GM23338 (cell line): ENCODE measurements around the gene CD300A. TPM values are rescaled to one million over a fixed set of nuclear protein-coding genes. Genes with fewer than 3 reads are reported as not detected.

ENCODE experiments used
- ATAC-seq: fragments of 200-7000 bp; cut with Tn5 transposase; 3 replicates; pipeline ENCODE4 v1.9.1; 2020
- DNase-seq: peaks from one replicate; pipeline ENCODE4 v3.0.0-alpha.2; 2015; ENCODE audit warnings: low spot score
- H2AFZ ChIP-seq: fragments of 200-600 bp; sonication (generic); 2 replicates; pipeline ENCODE4 v1.8.0; 2016; ENCODE audit warnings: antibody characterized with exemption, mild to moderate bottlenecking, moderate library complexity
- H3F3A ChIP-seq: fragments of 200-600 bp; sonication (generic); replicated peaks from 2 replicates; pipeline ENCODE4 v1.8.0; 2017; ENCODE audit warnings: antibody characterized with exemption, mixed run types, low read depth
- H3K27ac ChIP-seq: fragments of 200-600 bp; sonication (generic); 2 replicates; pipeline ENCODE4 v1.6.1; 2016; ENCODE audit warnings: low read depth
- H3K27me3 ChIP-seq: fragments of 200-600 bp; sonication (generic); 2 replicates; pipeline ENCODE4 v1.8.0; 2016; ENCODE audit warnings: mild to moderate bottlenecking, mixed run types, moderate library complexity; ENCODE audit not compliant: insufficient read depth
- H3K36me3 ChIP-seq: fragments of 200-600 bp; sonication (generic); 2 replicates; pipeline ENCODE4 v1.8.0; 2016; ENCODE audit warnings: mild to moderate bottlenecking; ENCODE audit not compliant: insufficient read depth
- H3K4me1 ChIP-seq: fragments of 200-600 bp; sonication (generic); 2 replicates; pipeline ENCODE4 v1.8.0; 2016; ENCODE audit warnings: mild to moderate bottlenecking, moderate library complexity; ENCODE audit not compliant: insufficient read depth
- H3K4me2 ChIP-seq: fragments of 200-600 bp; sonication (generic); 2 replicates; pipeline ENCODE4 v1.7.1; 2017; ENCODE audit warnings: mixed run types
- H3K4me3 ChIP-seq: fragments of 200-600 bp; sonication (generic); 2 replicates; pipeline ENCODE4 v1.6.1; 2016; ENCODE audit warnings: mixed run types
- H3K79me2 ChIP-seq: fragments of 200-600 bp; sonication (generic); replicated peaks from 2 replicates; pipeline ENCODE4 v1.8.0; 2017; ENCODE audit warnings: mild to moderate bottlenecking; ENCODE audit not compliant: insufficient read depth
- H3K9me2 ChIP-seq: fragments of 200-600 bp; sonication (generic); 2 replicates; pipeline ENCODE4 v1.8.0; 2017; ENCODE audit not compliant: insufficient read depth
- H4K20me1 ChIP-seq: fragments of 200-600 bp; sonication (generic); replicated peaks from 2 replicates; pipeline ENCODE4 v1.8.0; 2017; ENCODE audit warnings: mild to moderate bottlenecking; ENCODE audit not compliant: insufficient read depth
- H3K27ac Mint-ChIP-seq: 2 replicates; pipeline ENCODE4 v1.8.0; 2020; ENCODE audit warnings: inconsistent platforms, mild to moderate bottlenecking, moderate library complexity, mixed read lengths
- H3K27me3 Mint-ChIP-seq: 3 replicates; pipeline ENCODE4 v1.8.0; 2022; ENCODE audit warnings: low read depth, mild to moderate bottlenecking, moderate library complexity, mixed read lengths, inconsistent platforms; ENCODE audit not compliant: insufficient read depth, poor library complexity
- H3K36me3 Mint-ChIP-seq: 3 replicates; pipeline ENCODE4 v1.8.0; 2021; ENCODE audit warnings: low read depth, mild to moderate bottlenecking, inconsistent platforms, moderate library complexity, mixed read lengths
- H3K4me1 Mint-ChIP-seq: 3 replicates; pipeline ENCODE4 v1.8.0; 2020; ENCODE audit warnings: mild to moderate bottlenecking, inconsistent platforms, mixed read lengths
- H3K4me3 Mint-ChIP-seq: 3 replicates; pipeline ENCODE4 v1.8.0; 2021; ENCODE audit warnings: moderate library complexity, mild to moderate bottlenecking, inconsistent platforms, mixed read lengths
- H3K9me3 Mint-ChIP-seq: 3 replicates; pipeline ENCODE4 v1.8.0; 2020; ENCODE audit warnings: moderate library complexity, mild to moderate bottlenecking, inconsistent platforms, mixed read lengths
- CREB1 ChIP-seq: fragments of 250-450 bp; sonication (Bioruptor Pico); IDR thresholded peaks from 2 replicates; pipeline ENCODE4 v1.5.0; 2020; ENCODE audit warnings: low read depth, mild to moderate bottlenecking, moderate library complexity
- EZH2 ChIP-seq: fragments of 200-600 bp; sonication (generic); IDR thresholded peaks from one replicate; pipeline ENCODE4 v1.8.0; 2017; ENCODE audit warnings: antibody characterized with exemption, mild to moderate bottlenecking, low read depth; ENCODE audit not compliant: unreplicated experiment
- EZH2phosphoT487 ChIP-seq: fragments of 200-600 bp; sonication (generic); IDR thresholded peaks from one replicate; pipeline ENCODE4 v1.8.1; 2018; ENCODE audit warnings: antibody characterized with exemption; ENCODE audit not compliant: unreplicated experiment
- JUNB ChIP-seq: IDR thresholded peaks from one replicate; pipeline ENCODE4 v1.6.1; 2016; ENCODE audit warnings: antibody characterized with exemption; ENCODE audit not compliant: unreplicated experiment
- NANOG ChIP-seq: IDR thresholded peaks from 2 replicates; pipeline ENCODE4 v1.6.1; 2016; ENCODE audit warnings: antibody characterized with exemption, borderline replicate concordance
- POLR2AphosphoS5 ChIP-seq: IDR thresholded peaks from 2 replicates; pipeline ENCODE4 v1.6.1; 2016; ENCODE audit warnings: antibody characterized with exemption, low read depth
- STAT1 ChIP-seq: IDR thresholded peaks from one replicate; pipeline ENCODE4 v1.6.1; 2016; ENCODE audit warnings: antibody characterized with exemption; ENCODE audit not compliant: unreplicated experiment
- ZNF114 ChIP-seq: fragments of 250-450 bp; sonication (Bioruptor Pico); IDR thresholded peaks from 2 replicates; pipeline ENCODE4 v1.5.0; 2020; ENCODE audit warnings: mild to moderate bottlenecking, moderate library complexity
- ZNF331 ChIP-seq: fragments of 250-450 bp; sonication (Bioruptor Pico); IDR thresholded peaks from 2 replicates; pipeline ENCODE4 v1.5.0; 2020; ENCODE audit warnings: low read depth, mild to moderate bottlenecking, moderate library complexity
- polyA plus RNA-seq: library from polyadenylated mRNA; unstranded; fragments of >200 nt; fragmentation: Nextera tagmentation; extraction: Ambion mirVana; gene quantifications from 2 replicates; pipeline ENCODE4 v1.2.1, GENCODE V29; 2016
- total RNA-seq: library from RNA; depleted of rRNA; stranded (reverse); fragments of >200 nt; shearing (Covaris generic); gene quantifications from 2 replicates; pipeline ENCODE4 v1.2.3, GENCODE V29; 2014
- TF ChIP-seq, protein P1 (sequence below): IDR thresholded peaks from 2 replicates; pipeline ENCODE4 v1.6.1; 2016; ENCODE audit warnings: antibody characterized with exemption
- TF ChIP-seq, protein P2 (sequence below): IDR thresholded peaks from one replicate; pipeline ENCODE4 v1.6.1; 2018; ENCODE audit warnings: antibody characterized with exemption; ENCODE audit not compliant: unreplicated experiment
- TF ChIP-seq, protein P3 (sequence below): fragments of 250-450 bp; sonication (Bioruptor Pico); IDR thresholded peaks from 2 replicates; pipeline ENCODE4 v1.5.0; 2020; ENCODE audit warnings: mild to moderate bottlenecking, moderate library complexity
- TF ChIP-seq, protein P4 (sequence below), 2 experiments: fragments of 200-600 bp in 1 of 2; sonication (generic) in 1 of 2; conservative IDR thresholded peaks; 2 replicates each; pipeline versions ENCODE4 v1.5.1 to v1.6.1; 2016 to 2017; ENCODE audit warnings: antibody characterized with exemption in 2 of 2, low read depth in 2 of 2, mild to moderate bottlenecking in 2 of 2, moderate library complexity in 1 of 2

Gene CD300A
- total and polyA plus RNA-seq, 2 experiments from 2014 or later, result 0.37 to 0.45 TPM

DNA sequence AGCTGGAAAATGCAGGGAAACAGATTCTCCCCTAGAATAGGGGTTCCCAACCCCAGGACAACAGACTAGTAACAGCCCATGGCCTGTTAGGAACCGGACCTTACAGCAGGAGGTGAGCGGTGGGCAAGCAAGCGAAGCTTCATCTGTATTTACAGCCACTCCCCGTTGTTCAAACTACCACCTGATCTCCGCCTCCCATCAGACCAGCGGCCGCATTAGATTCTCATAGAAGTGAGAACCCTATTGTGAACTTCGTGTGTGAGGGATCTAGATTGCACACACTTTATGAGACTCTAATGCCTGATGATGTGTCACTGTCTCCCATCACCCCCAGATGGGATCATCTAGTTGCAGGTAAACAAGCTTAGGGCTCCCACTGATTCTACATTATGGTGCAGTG, 61.3 kb downstream of the CD300A start:
- Mint-ChIP-seq H3K36me3 (no peaks in the 10 kb centered on the region), H3K9me3 (peaks cover 18% of the 10 kb centered on the region), H3K4me3 (no peak overlapping the region), H3K27me3 (peaks cover 10% of the 10 kb centered on the region), H3K4me1 (peaks cover 2% of the 10 kb centered on the region; the same call in 1 of the 3 replicates), H3K27ac (no peak overlapping the region)
- H3K79me2 ChIP-seq, result no peaks in the 10 kb centered on the region
- H3K36me3 ChIP-seq, result no peaks in the 10 kb centered on the region
- ATAC-seq, result no peak
- H3K4me2 ChIP-seq, result no peak overlapping the region
- H4K20me1 ChIP-seq, result no peaks in the 10 kb centered on the region
- no peaks in the 10 kb centered on the region for H3K27me3 ChIP-seq
- TF ChIP-seq, protein P1, sequence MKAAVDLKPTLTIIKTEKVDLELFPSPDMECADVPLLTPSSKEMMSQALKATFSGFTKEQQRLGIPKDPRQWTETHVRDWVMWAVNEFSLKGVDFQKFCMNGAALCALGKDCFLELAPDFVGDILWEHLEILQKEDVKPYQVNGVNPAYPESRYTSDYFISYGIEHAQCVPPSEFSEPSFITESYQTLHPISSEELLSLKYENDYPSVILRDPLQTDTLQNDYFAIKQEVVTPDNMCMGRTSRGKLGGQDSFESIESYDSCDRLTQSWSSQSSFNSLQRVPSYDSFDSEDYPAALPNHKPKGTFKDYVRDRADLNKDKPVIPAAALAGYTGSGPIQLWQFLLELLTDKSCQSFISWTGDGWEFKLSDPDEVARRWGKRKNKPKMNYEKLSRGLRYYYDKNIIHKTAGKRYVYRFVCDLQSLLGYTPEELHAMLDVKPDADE, result no peak
- TF ChIP-seq EZH2phosphoT487 (no peak), NANOG (no peak), EZH2 (no peak), STAT1 (no peak), CREB1 (no peak), ZNF114 (no peak), ZNF331 (CRISPR knock-in tag) (no peak), JUNB (no peak), POLR2AphosphoS5 (no peak)
- TF ChIP-seq, protein P2, sequence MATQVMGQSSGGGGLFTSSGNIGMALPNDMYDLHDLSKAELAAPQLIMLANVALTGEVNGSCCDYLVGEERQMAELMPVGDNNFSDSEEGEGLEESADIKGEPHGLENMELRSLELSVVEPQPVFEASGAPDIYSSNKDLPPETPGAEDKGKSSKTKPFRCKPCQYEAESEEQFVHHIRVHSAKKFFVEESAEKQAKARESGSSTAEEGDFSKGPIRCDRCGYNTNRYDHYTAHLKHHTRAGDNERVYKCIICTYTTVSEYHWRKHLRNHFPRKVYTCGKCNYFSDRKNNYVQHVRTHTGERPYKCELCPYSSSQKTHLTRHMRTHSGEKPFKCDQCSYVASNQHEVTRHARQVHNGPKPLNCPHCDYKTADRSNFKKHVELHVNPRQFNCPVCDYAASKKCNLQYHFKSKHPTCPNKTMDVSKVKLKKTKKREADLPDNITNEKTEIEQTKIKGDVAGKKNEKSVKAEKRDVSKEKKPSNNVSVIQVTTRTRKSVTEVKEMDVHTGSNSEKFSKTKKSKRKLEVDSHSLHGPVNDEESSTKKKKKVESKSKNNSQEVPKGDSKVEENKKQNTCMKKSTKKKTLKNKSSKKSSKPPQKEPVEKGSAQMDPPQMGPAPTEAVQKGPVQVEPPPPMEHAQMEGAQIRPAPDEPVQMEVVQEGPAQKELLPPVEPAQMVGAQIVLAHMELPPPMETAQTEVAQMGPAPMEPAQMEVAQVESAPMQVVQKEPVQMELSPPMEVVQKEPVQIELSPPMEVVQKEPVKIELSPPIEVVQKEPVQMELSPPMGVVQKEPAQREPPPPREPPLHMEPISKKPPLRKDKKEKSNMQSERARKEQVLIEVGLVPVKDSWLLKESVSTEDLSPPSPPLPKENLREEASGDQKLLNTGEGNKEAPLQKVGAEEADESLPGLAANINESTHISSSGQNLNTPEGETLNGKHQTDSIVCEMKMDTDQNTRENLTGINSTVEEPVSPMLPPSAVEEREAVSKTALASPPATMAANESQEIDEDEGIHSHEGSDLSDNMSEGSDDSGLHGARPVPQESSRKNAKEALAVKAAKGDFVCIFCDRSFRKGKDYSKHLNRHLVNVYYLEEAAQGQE, result no peak
- TF ChIP-seq, protein P3, sequence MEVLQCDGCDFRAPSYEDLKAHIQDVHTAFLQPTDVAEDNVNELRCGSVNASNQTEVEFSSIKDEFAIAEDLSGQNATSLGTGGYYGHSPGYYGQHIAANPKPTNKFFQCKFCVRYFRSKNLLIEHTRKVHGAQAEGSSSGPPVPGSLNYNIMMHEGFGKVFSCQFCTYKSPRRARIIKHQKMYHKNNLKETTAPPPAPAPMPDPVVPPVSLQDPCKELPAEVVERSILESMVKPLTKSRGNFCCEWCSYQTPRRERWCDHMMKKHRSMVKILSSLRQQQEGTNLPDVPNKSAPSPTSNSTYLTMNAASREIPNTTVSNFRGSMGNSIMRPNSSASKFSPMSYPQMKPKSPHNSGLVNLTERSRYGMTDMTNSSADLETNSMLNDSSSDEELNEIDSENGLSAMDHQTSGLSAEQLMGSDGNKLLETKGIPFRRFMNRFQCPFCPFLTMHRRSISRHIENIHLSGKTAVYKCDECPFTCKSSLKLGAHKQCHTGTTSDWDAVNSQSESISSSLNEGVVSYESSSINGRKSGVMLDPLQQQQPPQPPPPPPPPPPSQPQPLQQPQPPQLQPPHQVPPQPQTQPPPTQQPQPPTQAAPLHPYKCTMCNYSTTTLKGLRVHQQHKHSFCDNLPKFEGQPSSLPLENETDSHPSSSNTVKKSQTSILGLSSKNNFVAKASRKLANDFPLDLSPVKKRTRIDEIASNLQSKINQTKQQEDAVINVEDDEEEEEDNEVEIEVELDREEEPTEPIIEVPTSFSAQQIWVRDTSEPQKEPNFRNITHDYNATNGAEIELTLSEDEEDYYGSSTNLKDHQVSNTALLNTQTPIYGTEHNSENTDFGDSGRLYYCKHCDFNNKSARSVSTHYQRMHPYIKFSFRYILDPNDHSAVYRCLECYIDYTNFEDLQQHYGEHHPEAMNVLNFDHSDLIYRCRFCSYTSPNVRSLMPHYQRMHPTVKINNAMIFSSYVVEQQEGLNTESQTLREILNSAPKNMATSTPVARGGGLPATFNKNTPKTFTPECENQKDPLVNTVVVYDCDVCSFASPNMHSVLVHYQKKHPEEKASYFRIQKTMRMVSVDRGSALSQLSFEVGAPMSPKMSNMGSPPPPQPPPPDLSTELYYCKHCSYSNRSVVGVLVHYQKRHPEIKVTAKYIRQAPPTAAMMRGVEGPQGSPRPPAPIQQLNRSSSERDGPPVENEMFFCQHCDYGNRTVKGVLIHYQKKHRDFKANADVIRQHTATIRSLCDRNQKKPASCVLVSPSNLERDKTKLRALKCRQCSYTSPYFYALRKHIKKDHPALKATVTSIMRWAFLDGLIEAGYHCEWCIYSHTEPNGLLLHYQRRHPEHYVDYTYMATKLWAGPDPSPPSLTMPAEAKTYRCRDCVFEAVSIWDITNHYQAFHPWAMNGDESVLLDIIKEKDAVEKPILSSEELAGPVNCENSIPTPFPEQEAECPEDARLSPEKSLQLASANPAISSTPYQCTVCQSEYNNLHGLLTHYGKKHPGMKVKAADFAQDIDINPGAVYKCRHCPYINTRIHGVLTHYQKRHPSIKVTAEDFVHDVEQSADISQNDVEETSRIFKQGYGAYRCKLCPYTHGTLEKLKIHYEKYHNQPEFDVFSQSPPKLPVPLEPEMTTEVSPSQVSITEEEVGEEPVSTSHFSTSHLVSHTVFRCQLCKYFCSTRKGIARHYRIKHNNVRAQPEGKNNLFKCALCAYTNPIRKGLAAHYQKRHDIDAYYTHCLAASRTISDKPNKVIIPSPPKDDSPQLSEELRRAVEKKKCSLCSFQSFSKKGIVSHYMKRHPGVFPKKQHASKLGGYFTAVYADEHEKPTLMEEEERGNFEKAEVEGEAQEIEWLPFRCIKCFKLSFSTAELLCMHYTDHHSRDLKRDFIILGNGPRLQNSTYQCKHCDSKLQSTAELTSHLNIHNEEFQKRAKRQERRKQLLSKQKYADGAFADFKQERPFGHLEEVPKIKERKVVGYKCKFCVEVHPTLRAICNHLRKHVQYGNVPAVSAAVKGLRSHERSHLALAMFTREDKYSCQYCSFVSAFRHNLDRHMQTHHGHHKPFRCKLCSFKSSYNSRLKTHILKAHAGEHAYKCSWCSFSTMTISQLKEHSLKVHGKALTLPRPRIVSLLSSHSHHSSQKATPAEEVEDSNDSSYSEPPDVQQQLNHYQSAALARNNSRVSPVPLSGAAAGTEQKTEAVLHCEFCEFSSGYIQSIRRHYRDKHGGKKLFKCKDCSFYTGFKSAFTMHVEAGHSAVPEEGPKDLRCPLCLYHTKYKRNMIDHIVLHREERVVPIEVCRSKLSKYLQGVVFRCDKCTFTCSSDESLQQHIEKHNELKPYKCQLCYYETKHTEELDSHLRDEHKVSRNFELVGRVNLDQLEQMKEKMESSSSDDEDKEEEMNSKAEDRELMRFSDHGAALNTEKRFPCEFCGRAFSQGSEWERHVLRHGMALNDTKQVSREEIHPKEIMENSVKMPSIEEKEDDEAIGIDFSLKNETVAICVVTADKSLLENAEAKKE (CRISPR knock-in tag), result no peak
- TF ChIP-seq, protein P4, sequence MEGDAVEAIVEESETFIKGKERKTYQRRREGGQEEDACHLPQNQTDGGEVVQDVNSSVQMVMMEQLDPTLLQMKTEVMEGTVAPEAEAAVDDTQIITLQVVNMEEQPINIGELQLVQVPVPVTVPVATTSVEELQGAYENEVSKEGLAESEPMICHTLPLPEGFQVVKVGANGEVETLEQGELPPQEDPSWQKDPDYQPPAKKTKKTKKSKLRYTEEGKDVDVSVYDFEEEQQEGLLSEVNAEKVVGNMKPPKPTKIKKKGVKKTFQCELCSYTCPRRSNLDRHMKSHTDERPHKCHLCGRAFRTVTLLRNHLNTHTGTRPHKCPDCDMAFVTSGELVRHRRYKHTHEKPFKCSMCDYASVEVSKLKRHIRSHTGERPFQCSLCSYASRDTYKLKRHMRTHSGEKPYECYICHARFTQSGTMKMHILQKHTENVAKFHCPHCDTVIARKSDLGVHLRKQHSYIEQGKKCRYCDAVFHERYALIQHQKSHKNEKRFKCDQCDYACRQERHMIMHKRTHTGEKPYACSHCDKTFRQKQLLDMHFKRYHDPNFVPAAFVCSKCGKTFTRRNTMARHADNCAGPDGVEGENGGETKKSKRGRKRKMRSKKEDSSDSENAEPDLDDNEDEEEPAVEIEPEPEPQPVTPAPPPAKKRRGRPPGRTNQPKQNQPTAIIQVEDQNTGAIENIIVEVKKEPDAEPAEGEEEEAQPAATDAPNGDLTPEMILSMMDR (conservative IDR thresholded peaks at IDR 0.05; ENCODE audit: low read depth in 2 of 2), result no peak
- no peak overlapping the region for H2AFZ ChIP-seq
- H3K27ac ChIP-seq, result no peak overlapping the region
- H3K4me1 ChIP-seq, result no peaks in the 10 kb centered on the region
- no peaks in the 10 kb centered on the region for H3K9me2 ChIP-seq
- no peak overlapping the region for H3K4me3 ChIP-seq
- DNase-seq, result no peak
- H3F3A ChIP-seq, result no peaks in the 10 kb centered on the region
